ENCODE measurements around the gene MIR17HG. TPM values are rescaled to one million over a fixed set of nuclear protein-coding genes. Genes with fewer than 3 reads are reported as not detected.

Gene MIR17HG
- total RNA-seq, 1 donor from 2014 or later = 32.5 TPM

GRCh38 chr13:91359631-91360030, 12.1 kb downstream of the MIR17HG start:
- Mint-ChIP-seq H3K36me3 (ENCODE audit: low read depth) (peaks cover 63% of the 10 kb centered on the region), H3K4me1 (ENCODE audit: low read depth) (peaks cover 24% of the 10 kb centered on the region), H3K27ac (peak overlapping the region; percentile 59), H3K4me3 (ENCODE audit: low read depth) (no peak overlapping the region), H3K27me3 (ENCODE audit: low read depth) (no peaks in the 10 kb centered on the region), H3K9me3 (no peaks in the 10 kb centered on the region)
- intact Hi-C loops (cut with micrococcal nuclease) = loop anchor here (1.0 kb wide), 1 partner anchor 10 kb away; no protein-coding TSS in a partner anchor
- no peak for DNase-seq (ENCODE audit: low spot score)

DNA sequence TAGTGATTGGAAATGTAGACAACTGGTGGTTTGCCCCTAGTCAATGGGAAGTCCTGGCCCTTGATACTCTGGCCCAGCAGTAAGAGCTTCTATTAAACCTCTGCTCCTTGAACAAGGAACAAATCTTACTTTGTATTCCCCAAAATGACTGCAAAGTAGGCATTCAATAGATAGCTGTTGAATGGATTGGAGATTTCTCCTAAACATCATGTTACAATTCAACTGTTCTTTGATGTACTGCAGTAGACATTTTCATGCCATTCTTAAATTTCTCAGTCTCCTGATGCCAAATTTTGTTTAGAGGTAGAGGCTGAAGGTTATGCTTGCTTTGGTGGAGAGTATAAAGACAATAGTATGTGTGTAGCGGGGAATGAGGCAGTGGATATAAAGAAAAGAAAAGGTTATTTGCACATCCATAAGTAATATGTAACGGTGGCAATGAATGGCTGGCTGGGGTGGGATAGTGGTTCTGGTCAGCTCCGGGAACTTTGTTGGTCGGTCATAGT, 12.8 kb downstream of the MIR17HG start:
- DNase-seq (ENCODE audit: low spot score) = no peak
- no peak overlapping the region for H3K4me3 Mint-ChIP-seq (ENCODE audit: low read depth)
- H3K27me3 Mint-ChIP-seq (ENCODE audit: low read depth) = no peaks in the 10 kb centered on the region
- peaks cover 57% of the 10 kb centered on the region for H3K36me3 Mint-ChIP-seq (ENCODE audit: low read depth)
- peaks cover 21% of the 10 kb centered on the region for H3K4me1 Mint-ChIP-seq (ENCODE audit: low read depth)
- no peak overlapping the region for H3K27ac Mint-ChIP-seq
- intact Hi-C loops (cut with micrococcal nuclease) = loop anchor here (1.0 kb wide), 1 partner anchor 11 kb away; no protein-coding TSS in a partner anchor
- no peaks in the 10 kb centered on the region for H3K9me3 Mint-ChIP-seq

GRCh38 chr13:91361755-91362271, 14.3 kb downstream of the MIR17HG start:
- no peak for DNase-seq (ENCODE audit: low spot score)
- peaks cover 42% of the 10 kb centered on the region for H3K36me3 Mint-ChIP-seq (ENCODE audit: low read depth)
- no peak overlapping the region for H3K4me3 Mint-ChIP-seq (ENCODE audit: low read depth)
- intact Hi-C loops (cut with micrococcal nuclease) = no loop called here
- H3K9me3 Mint-ChIP-seq = no peaks in the 10 kb centered on the region
- peaks cover 13% of the 10 kb centered on the region for H3K4me1 Mint-ChIP-seq (ENCODE audit: low read depth)
- H3K27ac Mint-ChIP-seq = no peak overlapping the region
- H3K27me3 Mint-ChIP-seq (ENCODE audit: low read depth) = no peaks in the 10 kb centered on the region

GRCh38 chr13:91362908-91363307, 15.4 kb downstream of the MIR17HG start:
- Mint-ChIP-seq H3K27ac (no peak overlapping the region), H3K4me3 (ENCODE audit: low read depth) (no peak overlapping the region), H3K36me3 (ENCODE audit: low read depth) (peaks cover 35% of the 10 kb centered on the region), H3K4me1 (ENCODE audit: low read depth) (peaks cover 16% of the 10 kb centered on the region), H3K9me3 (no peaks in the 10 kb centered on the region), H3K27me3 (ENCODE audit: low read depth) (no peaks in the 10 kb centered on the region)
- no peak for DNase-seq (ENCODE audit: low spot score)
- intact Hi-C loops (cut with micrococcal nuclease) = no loop called here

- Mint-ChIP-seq H3K4me1 (ENCODE audit: low read depth) (peaks cover 24% of the 10 kb centered on the region), H3K27ac (no peak overlapping the region), H3K36me3 (ENCODE audit: low read depth) (peaks cover 10% of the 10 kb centered on the region), H3K9me3 (no peaks in the 10 kb centered on the region), H3K27me3 (ENCODE audit: low read depth) (peaks cover 5% of the 10 kb centered on the region), H3K4me3 (ENCODE audit: low read depth) (no peak overlapping the region)
- intact Hi-C loops (cut with micrococcal nuclease) = loop anchor here (2.0 kb wide), 2 partner anchors 21 to 31 kb away; partner anchors contain the start of genes GPC5 and MIR17HG
- DNase-seq (ENCODE audit: low spot score) = no peak
These were observed 20.6 kb downstream of the MIR17HG start for GRCh38 chr13:91368101-91368500.

- Mint-ChIP-seq H3K4me3 (ENCODE audit: low read depth) (no peak overlapping the region), H3K4me1 (ENCODE audit: low read depth) (peaks cover 24% of the 10 kb centered on the region), H3K27ac (peak overlapping the region; percentile 24), H3K27me3 (ENCODE audit: low read depth) (peaks cover 6% of the 10 kb centered on the region), H3K36me3 (ENCODE audit: low read depth) (peaks cover 5% of the 10 kb centered on the region), H3K9me3 (no peaks in the 10 kb centered on the region)
- no peak for DNase-seq (ENCODE audit: low spot score)
- intact Hi-C loops (cut with micrococcal nuclease) = loop anchor here (2.0 kb wide), 2 partner anchors 22 to 30 kb away; partner anchors contain the start of genes GPC5 and MIR17HG
These were observed 21.4 kb downstream of the MIR17HG start for GRCh38 chr13:91368676-91369440.

- intact Hi-C loops (cut with micrococcal nuclease) = loop anchor here (2.0 kb wide), 2 partner anchors 23 to 29 kb away; partner anchors contain the start of genes GPC5 and MIR17HG
- peaks cover 6% of the 10 kb centered on the region for H3K27me3 Mint-ChIP-seq (ENCODE audit: low read depth)
- DNase-seq (ENCODE audit: low spot score) = no peak
- H3K4me1 Mint-ChIP-seq (ENCODE audit: low read depth) = peaks cover 24% of the 10 kb centered on the region
- H3K9me3 Mint-ChIP-seq = no peaks in the 10 kb centered on the region
- no peak overlapping the region for H3K27ac Mint-ChIP-seq
- peaks cover 5% of the 10 kb centered on the region for H3K36me3 Mint-ChIP-seq (ENCODE audit: low read depth)
- no peak overlapping the region for H3K4me3 Mint-ChIP-seq (ENCODE audit: low read depth)
These were observed 21.9 kb downstream of the MIR17HG start for GRCh38 chr13:91369441-91369831.

DNA sequence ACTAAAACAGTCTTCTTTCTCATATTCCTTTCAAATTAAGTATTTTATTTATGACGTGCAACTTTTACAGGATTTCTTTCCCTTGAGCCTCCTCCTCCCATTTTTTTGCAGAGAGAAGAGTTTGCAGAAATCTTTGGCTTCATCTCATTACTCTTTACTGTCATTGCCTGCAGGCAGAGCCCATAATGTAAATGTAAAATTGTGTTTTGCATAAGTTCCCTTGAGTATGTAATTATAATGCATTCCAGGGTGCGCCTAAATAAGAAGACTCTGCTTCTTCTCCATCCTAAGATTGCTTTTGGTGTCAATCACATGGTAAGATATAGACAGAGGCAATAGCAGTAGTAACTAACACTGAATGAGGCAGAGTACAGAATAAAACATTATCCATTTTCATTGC, 23.0 kb downstream of the MIR17HG start:
- Mint-ChIP-seq H3K27me3 (ENCODE audit: low read depth) (peaks cover 6% of the 10 kb centered on the region), H3K36me3 (ENCODE audit: low read depth) (peaks cover 5% of the 10 kb centered on the region), H3K4me1 (ENCODE audit: low read depth) (peaks cover 29% of the 10 kb centered on the region), H3K9me3 (no peaks in the 10 kb centered on the region), H3K27ac (no peak overlapping the region), H3K4me3 (ENCODE audit: low read depth) (no peak overlapping the region)
- intact Hi-C loops (cut with micrococcal nuclease) = no loop called here
- no peak for DNase-seq (ENCODE audit: low spot score)

- Mint-ChIP-seq H3K9me3 (no peaks in the 10 kb centered on the region), H3K4me1 (ENCODE audit: low read depth) (peaks cover 22% of the 10 kb centered on the region), H3K27me3 (ENCODE audit: low read depth) (peaks cover 6% of the 10 kb centered on the region), H3K4me3 (ENCODE audit: low read depth) (no peak overlapping the region), H3K36me3 (ENCODE audit: low read depth) (no peaks in the 10 kb centered on the region), H3K27ac (no peak overlapping the region)
- DNase-seq (ENCODE audit: low spot score) = no peak
- intact Hi-C loops (cut with micrococcal nuclease) = no loop called here
These were observed 25.4 kb downstream of the MIR17HG start for GRCh38 chr13:91372911-91373310.

- intact Hi-C loops (cut with micrococcal nuclease) = loop anchor here (2.0 kb wide), 1 partner anchor 32 kb away; no protein-coding TSS in a partner anchor
- no peak for DNase-seq (ENCODE audit: low spot score)
- Mint-ChIP-seq H3K9me3 (no peaks in the 10 kb centered on the region), H3K4me1 (ENCODE audit: low read depth) (peaks cover 6% of the 10 kb centered on the region), H3K27ac (no peak overlapping the region), H3K27me3 (ENCODE audit: low read depth) (peaks cover 11% of the 10 kb centered on the region), H3K36me3 (ENCODE audit: low read depth) (no peaks in the 10 kb centered on the region), H3K4me3 (ENCODE audit: low read depth) (no peak overlapping the region)
These were observed 27.7 kb downstream of the MIR17HG start for GRCh38 chr13:91375116-91375729.

GRCh38 chr13:91381371-91381770, 33.9 kb downstream of the MIR17HG start:
- Mint-ChIP-seq H3K9me3 (no peaks in the 10 kb centered on the region), H3K27ac (no peak overlapping the region), H3K27me3 (ENCODE audit: low read depth) (peaks cover 22% of the 10 kb centered on the region), H3K4me3 (ENCODE audit: low read depth) (no peak overlapping the region), H3K36me3 (ENCODE audit: low read depth) (no peaks in the 10 kb centered on the region), H3K4me1 (ENCODE audit: low read depth) (no peaks in the 10 kb centered on the region)
- no peak for DNase-seq (ENCODE audit: low spot score)
- intact Hi-C loops (cut with micrococcal nuclease) = loop anchor here (5.0 kb wide), 1 partner anchor 341 kb away; no protein-coding TSS in a partner anchor

DNA sequence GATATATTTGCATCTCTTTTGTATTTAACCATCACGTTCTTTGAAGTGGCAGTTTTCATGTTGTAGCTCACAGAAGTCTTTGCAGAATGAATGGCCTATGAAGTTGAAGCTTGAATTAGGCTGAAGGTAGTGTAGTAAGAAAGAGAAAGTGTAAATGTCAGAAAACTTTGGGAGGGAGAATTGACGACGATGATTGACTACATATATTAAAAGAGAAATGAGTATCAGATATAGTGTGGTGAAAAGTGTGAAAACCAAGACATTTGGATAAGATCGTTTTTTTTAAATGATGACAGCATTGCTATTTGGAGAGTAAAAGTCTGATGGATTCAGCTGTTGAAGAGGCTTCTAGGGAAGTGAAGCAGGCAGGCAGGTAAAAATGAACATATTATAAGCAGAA, 36.3 kb downstream of the MIR17HG start:
- Mint-ChIP-seq H3K9me3 (no peaks in the 10 kb centered on the region), H3K4me3 (ENCODE audit: low read depth) (no peak overlapping the region), H3K36me3 (ENCODE audit: low read depth) (no peaks in the 10 kb centered on the region), H3K4me1 (ENCODE audit: low read depth) (no peaks in the 10 kb centered on the region), H3K27me3 (ENCODE audit: low read depth) (peaks cover 34% of the 10 kb centered on the region), H3K27ac (no peak overlapping the region)
- DNase-seq (ENCODE audit: low spot score) = no peak
- intact Hi-C loops (cut with micrococcal nuclease) = loop anchor here (5.0 kb wide), 1 partner anchor 338 kb away; no protein-coding TSS in a partner anchor

Data from activated T-helper 2 cell treated with anti-CD3 and anti-CD28 coated beads, Interferon-gamma antibody, Interleukin-2, Interleukin-4, amounts not matched to agents 10 μg/mL and 5 μg/mL and 100 μg/mL, durations not matched to agents 14 hours and 24 hours and 36 hours (primary cell).